Stimulated activated CD4-positive, alpha-beta T cell treated with anti-CD3 and anti-CD28 coated beads, TNF-alpha, amount 100 ng/mL, for 48 hours (primary cell): Measurements from ENCODE around the gene PARD6B.
"Not testable (repeated sequence)": the region's sequence is repeated elsewhere in the genome, so short reads cannot be mapped to it uniquely, and the experiment has no call there.

Experiments
- DNase-seq, 3 donors: peaks; one replicate each; pipeline ENCODE4 v3.0.0-alpha.2; 2020; ENCODE audit warnings: low read depth in 3 of 3

The PARD6B gene

DNA sequence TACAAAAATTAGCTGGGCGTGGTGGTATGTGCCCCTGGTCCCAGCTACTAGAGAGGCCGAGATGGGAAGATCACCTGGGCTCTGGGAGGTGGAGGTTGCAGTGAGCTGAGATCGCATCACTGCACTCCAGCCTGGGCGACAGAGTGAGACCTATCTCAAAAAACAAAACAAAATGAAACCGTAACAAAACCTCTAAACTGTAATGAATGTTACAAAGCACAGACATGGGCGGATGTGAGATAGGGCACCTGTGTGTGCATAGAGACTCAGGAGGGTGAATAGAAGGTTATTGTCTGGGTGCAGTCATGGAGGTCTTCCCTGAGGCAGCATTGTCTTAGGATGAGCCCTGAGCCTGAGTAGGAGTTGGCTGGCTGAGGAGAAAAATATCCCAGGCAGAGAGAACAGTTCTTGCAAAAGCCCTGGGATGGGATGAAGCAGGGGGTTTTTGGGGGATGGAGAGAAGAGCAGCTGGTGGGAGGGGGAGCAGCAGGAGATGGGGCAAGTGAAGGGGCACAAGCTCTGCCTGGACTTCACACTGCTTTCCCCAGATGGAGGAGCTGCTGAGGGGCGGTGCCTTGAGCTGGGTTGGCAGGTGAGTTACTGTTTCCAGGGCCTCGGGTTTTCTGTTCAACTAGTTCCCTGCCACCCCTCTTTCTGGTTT lies 68.6 kb downstream of the PARD6B start:
- DNase-seq: no peak

DNA sequence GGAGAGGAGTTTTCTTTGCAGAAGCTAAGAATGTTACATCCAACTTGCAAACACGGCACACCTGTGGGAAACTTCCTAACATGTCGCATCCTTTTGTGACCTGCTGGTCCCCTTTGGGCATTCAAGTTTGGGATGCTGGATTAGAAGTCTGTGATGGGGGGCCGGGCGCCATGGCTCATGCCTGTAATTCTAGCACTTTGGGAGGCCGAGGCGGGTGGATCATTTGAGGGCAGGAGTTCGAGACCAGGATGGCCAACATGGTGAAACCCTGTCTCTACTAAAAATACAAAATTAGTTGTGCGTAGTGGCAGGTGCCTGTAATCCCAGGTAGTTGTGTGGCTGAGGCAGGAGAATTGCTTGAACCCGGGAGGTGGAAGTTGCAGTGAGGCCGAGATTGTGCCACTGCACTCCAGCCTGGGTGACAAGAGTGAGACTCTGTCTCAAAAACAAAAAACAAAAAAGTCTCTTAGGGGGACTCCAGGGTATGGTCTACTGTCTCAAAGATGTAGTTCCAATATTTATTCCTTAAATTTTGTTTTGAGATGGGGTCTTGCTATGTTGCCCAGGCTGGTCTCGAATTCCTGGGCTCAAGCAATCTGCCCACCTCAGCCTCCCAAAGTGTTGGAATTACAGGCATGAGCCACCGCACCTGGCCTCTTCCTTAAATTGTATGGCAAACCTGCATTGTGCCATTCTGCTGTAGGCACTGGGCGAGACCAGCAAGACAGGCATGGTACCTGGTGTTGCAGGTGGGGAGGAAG lies 69.8 kb downstream of the PARD6B start:
- DNase-seq: not testable (repeated sequence)

DNA sequence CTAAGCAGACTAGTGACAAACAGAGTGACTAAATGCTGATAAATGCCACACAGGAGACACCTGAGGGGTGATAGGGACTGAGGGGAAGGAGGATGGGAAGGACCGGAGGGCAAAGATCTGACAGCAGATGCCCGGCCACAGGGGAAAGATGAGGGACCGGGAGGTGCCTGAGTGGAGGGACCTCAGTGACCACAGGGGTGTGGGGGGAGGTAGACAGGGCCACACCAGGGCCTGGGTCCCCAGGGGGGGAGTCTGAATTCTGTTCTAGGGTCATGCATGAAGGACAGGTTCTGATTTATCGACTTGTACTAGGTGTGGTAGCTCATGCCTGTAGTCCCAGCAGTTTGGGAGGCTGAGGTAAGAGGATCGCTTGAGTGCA lies 70.4 kb downstream of the PARD6B start:
- no peak for DNase-seq

DNA sequence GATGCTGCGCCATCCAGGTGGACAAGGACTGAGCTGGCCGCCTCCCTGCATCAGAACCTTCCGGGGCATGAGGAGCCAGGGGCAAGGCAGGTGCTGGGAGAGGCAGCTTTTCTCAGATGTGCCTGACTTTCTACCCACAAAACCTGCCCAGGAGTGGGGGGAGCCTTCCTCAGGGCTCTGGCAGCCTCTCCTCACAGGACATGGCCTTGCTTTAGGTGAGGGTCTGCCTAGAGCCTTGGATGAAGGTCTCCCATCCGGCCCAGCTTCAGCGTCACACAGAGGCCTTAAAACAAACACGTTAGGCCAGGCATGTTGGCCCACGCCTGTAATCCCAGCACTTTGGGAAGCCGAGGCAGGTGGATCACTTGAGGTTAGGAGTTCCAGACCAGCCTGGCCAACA lies 70.9 kb downstream of the PARD6B start:
- no peak for DNase-seq

DNA sequence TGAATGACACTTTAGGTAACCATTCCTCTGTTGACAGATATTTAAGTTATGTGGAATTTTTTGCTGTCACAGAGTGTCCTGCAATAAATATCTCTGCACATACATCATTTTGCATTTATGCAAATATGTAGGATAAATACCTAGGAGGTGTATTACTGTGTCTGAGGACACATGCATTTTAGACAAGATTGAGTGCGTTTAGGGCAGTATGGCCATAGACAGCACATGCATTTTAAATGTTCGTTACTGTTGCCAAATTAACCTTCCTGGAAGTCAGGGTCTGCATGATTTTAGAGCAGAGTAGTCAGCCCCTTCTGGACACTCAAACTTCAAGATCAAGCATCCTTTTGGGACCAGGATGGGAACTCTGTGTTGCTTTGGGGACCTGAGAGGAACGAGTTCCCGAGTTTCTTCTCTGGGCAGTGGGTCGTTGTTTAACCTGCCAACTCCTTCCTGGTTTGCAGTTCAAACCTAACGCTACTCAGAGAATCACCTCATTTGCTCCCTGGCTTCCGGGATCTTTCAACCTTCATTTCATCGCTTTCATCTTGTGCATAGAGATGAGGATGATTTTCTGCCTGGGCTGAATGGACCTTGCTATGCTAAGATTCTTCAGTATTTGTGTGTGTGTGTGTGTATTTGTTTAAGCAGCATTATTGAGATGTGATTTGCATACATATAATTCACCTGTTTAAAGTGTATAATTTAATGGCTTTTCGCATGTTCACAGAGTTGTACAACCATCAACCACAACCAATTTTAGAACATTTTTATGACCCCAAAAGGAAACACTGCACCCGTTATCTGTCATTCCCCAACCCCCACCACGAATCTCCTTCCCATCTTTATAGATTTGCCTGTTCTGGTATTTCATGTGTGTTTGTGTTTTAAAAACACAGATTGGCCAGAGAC lies 73.3 kb downstream of the PARD6B start:
- DNase-seq: no peak

DNA sequence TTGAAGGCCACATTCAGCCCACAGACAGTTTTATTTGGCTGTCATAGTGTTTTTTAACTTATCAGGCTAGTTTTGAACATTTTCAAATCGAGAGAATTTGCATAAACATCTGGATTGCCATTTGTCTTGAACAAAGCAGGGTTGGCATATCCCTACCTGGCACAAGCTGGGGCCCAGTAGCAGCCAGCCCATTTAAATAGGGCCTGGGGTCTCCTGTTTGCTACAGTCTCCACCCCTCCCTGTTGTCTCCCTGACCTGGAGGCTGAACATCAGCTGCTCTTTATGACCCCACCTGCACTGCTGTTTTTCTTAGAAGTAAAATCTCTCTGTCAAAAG lies 73.9 kb downstream of the PARD6B start:
- no peak for DNase-seq

DNA sequence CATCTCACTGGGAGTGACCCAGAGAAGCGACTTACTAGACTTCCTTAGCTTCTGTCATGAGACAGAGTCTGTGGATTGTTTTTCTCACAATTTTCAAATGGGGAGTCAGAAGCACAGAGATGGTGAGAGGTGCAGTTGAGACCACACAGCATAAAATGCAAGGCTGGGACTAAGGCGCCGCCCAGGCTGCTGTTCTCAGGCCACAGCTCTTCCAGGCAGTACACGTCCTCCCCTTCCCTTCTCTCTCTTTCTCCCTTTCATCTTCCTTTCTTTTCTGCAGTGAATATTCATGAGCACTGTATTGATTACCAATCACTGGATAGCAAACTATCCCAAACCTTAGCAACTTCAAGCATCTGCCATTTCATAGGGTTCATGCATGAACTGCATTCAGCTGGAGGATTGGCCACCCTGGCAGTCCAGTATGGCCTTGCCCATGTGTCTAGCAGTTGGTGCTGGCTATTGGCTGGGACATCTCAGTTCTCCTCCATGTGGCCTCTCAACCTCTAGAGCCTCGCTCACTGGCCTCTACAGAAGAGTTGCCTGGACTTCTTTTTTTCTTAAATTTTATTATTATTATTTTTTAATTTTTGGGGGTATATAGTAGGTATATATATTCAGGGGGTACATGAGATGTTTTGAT lies 74.9 kb downstream of the PARD6B start:
- no peak for DNase-seq
